HG03457 (cell line): ENCODE measurements around the gene B3GAT1.
"Not testable (repeated sequence)": the region's sequence is repeated elsewhere in the genome, so short reads cannot be mapped to it uniquely, and the experiment has no call there.

Experiments
- ATAC-seq: cut with Tn5 transposase; IDR thresholded peaks from one replicate; pipeline ENCODE4 v1.9.1; 2021; ENCODE audit warnings: moderate number of reproducible peaks; ENCODE audit not compliant: unreplicated experiment

Gene B3GAT1

GRCh38 chr11:134412203-134413042 lies at the start of gene B3GAT1:
B3GAT1 (minus strand) TSS chr11:134412242; CDS start chr11:134387659, 24,583 bp downstream.
- no peak for ATAC-seq

- ATAC-seq = no peak
Measured at GRCh38 chr11:134461621-134462020, 49.6 kb upstream of the B3GAT1 start.

- no peak for ATAC-seq
Measured at GRCh38 chr11:134460881-134461280, 48.8 kb upstream of the B3GAT1 start.

- no peak for ATAC-seq
Measured at GRCh38 chr11:134460062-134460561, 48.1 kb upstream of the B3GAT1 start.

- no peak for ATAC-seq
Measured at GRCh38 chr11:134459246-134460061, 47.4 kb upstream of the B3GAT1 start.

- ATAC-seq = not testable (repeated sequence)
Measured at GRCh38 chr11:134457411-134458007, 45.5 kb upstream of the B3GAT1 start.

- ATAC-seq = no peak
Measured at GRCh38 chr11:134455516-134455915, 43.5 kb upstream of the B3GAT1 start.

GRCh38 chr11:134454146-134454690 lies 42.2 kb upstream of the B3GAT1 start:
- no peak for ATAC-seq

- no peak for ATAC-seq
Measured at GRCh38 chr11:134453441-134453840, 41.4 kb upstream of the B3GAT1 start.

- ATAC-seq = no peak
Measured at GRCh38 chr11:134452838-134453155, 40.8 kb upstream of the B3GAT1 start.

- no peak for ATAC-seq
Measured at GRCh38 chr11:134452026-134452837, 40.2 kb upstream of the B3GAT1 start.

- ATAC-seq = no peak
Measured at GRCh38 chr11:134450186-134450585, 38.1 kb upstream of the B3GAT1 start.

GRCh38 chr11:134449713-134450112 lies 37.7 kb upstream of the B3GAT1 start:
- ATAC-seq = no peak

GRCh38 chr11:134449051-134449450 lies 37.0 kb upstream of the B3GAT1 start:
- ATAC-seq = no peak

- ATAC-seq = no peak
Measured at GRCh38 chr11:134447696-134448095, 35.7 kb upstream of the B3GAT1 start.

- no peak for ATAC-seq
Measured at GRCh38 chr11:134445601-134446325, 33.7 kb upstream of the B3GAT1 start.

- not testable (repeated sequence) for ATAC-seq
Measured at GRCh38 chr11:134444160-134445108, 32.4 kb upstream of the B3GAT1 start.

GRCh38 chr11:134443246-134443645 lies 31.2 kb upstream of the B3GAT1 start:
- no peak for ATAC-seq

- no peak for ATAC-seq
Measured at GRCh38 chr11:134442246-134442645, 30.2 kb upstream of the B3GAT1 start.
